HG02970 (cell line): Measurements from ENCODE around the gene MAP4K3.

Source experiments
- ATAC-seq: cut with Tn5 transposase; IDR thresholded peaks from one replicate; pipeline ENCODE4 v1.9.1; 2021; ENCODE audit warnings: mild to moderate bottlenecking, moderate library complexity, moderate number of reproducible peaks; ENCODE audit not compliant: unreplicated experiment, low FRiP score

Gene MAP4K3

GRCh38 chr2:39436592-39437521 is at the start of gene MAP4K3:
Gene MAP4K3, minus strand, starts transcription at chr2:39437285. Its CDS starts 298 bp downstream, at chr2:39436987.
- peak; percentile 86 for ATAC-seq

- ATAC-seq: no peak
These were observed 49.0 kb upstream of the MAP4K3 start for GRCh38 chr2:39486071-39486470.

GRCh38 chr2:39484620-39485495 is 47.8 kb upstream of the MAP4K3 start:
- ATAC-seq: no peak

- ATAC-seq: no peak
These were observed 47.1 kb upstream of the MAP4K3 start for GRCh38 chr2:39484206-39484605.

DNA sequence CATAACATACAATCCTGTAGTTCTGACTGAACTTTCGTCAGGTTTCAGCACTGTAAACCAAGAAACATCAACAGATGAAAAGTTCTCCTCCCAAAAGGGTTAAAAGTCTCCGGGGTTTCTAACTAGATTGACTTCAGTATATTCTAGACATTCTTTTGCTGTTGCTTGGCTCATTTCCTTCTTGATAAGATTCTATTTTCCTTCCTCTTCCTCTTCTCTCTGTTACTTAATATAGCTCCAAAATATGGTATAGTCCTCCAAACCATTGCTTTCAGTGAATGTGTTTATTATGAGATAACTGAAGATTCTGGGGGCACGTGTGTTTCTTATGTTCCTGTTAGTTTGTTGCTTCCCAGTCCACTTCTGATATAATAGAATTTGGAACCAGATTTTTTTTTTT is 46.4 kb upstream of the MAP4K3 start:
- ATAC-seq: no peak

- ATAC-seq: no peak
These were observed 44.5 kb upstream of the MAP4K3 start for GRCh38 chr2:39481611-39482010.

DNA sequence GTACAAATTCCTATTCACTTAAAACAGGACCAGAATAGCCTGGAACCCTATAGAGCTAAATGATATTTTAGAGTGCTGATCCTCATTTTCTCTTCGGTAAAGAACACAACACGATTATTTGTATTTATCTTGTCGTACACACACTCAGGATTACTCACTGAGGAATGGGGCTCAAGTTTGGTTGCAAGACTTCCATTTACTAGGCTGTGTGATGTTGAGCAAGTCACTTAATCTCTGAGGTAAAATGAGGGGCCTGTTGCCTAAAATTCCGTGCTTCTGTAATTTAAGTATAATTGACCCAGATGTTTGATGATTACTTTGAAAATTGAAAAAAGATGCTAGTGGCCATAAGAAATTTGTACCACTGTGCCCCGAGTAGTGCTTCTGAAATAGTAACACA is 42.6 kb upstream of the MAP4K3 start:
- no peak for ATAC-seq

DNA sequence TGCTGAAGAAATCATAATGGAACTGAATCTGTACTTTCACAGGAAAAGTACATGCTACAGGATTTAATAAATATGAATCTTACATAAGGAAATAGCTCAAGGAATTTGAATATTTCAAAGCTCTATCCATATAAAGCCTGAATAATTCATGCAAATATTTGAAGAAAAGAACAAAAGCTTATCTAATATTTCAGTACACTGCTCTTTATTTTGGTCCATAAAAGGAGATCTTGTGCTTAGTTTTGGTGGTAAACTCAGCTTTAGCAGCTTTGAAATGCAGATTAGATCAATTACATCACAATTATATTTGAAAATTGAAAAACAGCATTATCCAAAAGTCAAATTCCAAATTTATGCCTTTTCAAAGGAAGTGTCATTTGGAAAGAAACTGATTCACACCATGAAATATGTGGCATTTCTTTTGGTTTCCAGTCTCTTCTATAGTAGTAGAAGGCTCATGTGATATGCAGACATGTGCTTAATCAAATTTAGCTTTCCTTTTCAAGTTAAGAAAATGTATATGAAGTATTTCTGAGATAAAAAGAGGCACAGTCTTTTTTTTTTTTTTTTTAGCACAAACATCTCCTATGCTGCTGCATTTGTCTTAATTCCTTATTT is 42.1 kb upstream of the MAP4K3 start:
- no peak for ATAC-seq

DNA sequence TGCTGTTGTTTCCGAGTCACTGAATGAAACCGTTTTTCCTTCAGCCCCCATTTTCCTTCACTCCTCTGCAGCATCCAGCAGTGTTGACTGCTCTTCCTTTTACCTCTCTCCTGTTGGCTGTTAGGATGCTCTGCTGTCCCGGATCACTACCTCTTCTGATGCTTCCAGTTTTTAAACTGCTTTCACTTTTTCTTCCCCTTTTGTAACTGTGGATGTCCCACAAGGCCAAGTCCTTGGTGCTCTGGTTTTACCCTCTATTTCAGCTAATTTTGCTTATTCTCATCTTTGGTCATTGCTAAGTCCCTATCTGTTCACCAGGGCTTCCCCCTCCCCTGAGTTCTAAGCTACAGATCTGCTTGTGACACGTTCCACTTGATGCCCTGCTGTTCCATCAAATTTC is 39.4 kb upstream of the MAP4K3 start:
- peak; percentile 53 for ATAC-seq

- ATAC-seq: no peak
These were observed 37.9 kb upstream of the MAP4K3 start for GRCh38 chr2:39475006-39475405.

- ATAC-seq: peak; percentile 55
These were observed 33.5 kb upstream of the MAP4K3 start for GRCh38 chr2:39470580-39470979.

- peak; percentile 65 for ATAC-seq
These were observed 32.7 kb upstream of the MAP4K3 start for GRCh38 chr2:39469807-39470206.

DNA sequence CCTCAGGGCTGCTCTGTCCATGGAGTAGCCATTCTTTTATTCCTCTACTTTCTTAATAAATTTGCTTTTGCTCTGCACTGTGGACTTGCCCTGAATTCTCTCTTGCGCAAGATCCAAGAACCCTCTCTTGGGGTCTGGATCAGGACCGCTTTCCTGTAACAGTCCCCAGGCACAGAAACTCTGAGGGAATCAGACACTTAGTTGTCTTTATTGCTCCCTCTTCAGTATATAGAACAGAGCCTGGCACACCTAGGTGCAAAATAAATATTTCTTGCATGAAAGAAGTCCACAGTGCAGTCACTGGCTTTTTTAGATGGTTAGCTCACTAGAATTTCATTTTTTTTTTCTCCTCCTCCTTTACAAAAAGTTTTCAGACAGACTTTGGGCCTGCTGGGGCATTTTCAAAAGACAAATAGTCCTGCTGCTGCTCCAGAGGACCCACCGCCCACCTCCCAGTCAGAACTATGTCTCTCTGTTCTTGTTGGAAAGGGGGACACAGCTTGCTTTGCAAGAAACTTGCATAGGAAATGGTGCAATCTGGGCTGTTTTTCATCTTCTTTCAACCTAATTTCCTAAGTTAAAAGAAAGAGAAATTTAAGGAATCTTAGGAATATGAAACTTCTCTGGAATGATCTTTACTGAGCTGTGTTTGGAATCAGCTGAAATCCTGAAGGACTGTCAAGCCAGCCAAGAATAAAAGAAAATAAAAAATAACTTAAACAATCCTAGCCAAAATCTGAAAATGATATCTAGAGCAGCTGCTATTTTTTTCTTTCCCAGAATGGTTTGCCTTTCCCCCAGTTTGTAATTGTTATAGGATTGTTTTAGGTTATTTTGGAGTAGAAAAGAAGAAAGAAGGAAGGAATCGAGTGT is 31.7 kb upstream of the MAP4K3 start:
- no peak for ATAC-seq

DNA sequence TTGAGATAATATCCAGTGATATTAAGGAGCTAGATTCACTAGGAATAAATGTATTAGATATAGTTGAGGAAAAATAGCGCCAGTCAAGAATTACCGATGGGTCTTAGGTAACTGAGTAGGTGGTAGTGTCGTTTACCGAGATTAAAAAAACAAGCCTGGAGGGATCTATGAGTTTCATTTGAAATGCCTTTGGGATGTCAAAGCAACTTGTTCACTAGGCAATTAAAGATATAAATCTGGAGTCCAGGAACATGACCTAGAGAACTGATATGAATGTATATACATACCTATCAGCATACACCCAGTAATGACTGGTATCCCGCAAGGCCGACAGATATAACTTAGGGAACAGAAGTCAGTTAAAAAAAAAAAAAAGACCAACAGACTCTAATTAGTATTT is 29.2 kb upstream of the MAP4K3 start:
- no peak for ATAC-seq

GRCh38 chr2:39464864-39465263 is 27.8 kb upstream of the MAP4K3 start:
- no peak for ATAC-seq

DNA sequence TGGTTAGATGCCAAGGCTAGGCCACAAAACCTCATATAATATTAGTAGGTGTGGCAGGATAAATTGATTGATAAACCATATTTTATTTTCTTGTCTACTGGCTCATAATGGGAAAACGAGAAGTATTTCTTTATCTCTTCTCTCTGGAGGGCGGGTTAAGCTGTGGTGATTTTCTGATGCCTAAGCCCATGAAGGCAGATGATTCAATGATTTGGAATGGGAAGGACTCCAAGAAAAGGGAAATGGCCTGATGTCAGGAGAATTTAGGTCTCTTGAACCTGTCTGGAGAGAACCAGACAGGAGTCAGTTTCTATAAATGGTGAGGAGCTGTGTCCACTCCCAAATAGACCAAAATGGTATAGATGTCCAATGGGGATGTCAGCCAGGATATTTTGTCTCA is 18.7 kb upstream of the MAP4K3 start:
- no peak for ATAC-seq

DNA sequence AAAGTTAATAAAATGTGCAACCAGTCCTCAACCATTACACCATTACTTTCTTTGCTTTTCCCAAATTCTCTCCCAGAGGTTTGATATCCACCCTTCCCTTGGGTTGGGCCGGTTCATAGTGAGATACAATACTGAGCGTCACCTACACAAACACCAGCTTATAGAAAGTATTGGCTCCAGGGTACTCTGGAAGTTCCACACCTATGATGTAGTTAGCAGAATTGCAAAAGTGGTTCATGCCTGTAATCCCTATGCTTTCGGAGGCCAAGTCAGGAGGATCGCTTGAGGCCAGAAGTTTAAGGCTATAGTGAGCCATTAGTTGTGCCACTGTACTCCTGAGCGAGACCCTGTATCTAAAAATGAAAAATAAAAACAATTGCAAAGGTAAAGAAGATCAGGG is 15.3 kb upstream of the MAP4K3 start:
- ATAC-seq: no peak

DNA sequence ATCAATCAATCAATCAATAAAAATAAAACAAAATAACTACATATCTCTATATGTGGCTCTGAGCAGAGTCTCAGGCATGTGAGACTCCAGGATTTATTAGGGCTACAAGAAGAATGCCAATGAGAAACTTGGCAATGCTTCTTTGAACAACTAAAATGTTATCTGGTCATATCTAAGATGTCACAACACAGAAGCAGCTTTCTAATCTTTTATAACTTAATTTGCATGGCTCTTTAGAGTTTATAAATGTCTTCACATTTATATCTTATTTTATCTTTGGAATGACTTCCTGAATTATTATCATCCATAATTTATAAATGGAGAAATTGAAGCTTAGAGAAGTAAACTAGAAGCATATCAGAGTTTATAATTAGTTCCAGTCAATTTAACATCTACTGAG is 14.9 kb upstream of the MAP4K3 start:
- ATAC-seq: no peak

- no peak for ATAC-seq
These were observed 11.1 kb upstream of the MAP4K3 start for GRCh38 chr2:39448169-39448502.
